Transverse colon (tissue), 4 donors: ENCODE measurements around the gene CHMP3. TPM values are rescaled to one million over a fixed set of nuclear protein-coding genes. Genes with fewer than 3 reads are reported as not detected.
"Not testable (repeated sequence)": the region's sequence is repeated elsewhere in the genome, so short reads cannot be mapped to it uniquely, and the experiment has no call there.

Experiments
- DNase-seq: peaks from one replicate; pipeline ENCODE4 v3.0.0-alpha.2; 2019
- H3K27ac ChIP-seq, 4 donors: fragments of 200-600 bp; sonication (generic); 2 replicates each; pipeline ENCODE4 v1.5.1; 2016 to 2018; ENCODE audit warnings: inconsistent platforms in 4 of 4
- H3K27me3 ChIP-seq: fragments of 200-600 bp; sonication (generic); 2 replicates; pipeline ENCODE4 v1.5.1; 2017; ENCODE audit warnings: inconsistent platforms
- H3K36me3 ChIP-seq, 4 donors: fragments of 200-600 bp; sonication (generic); 2 replicates each; pipeline ENCODE4 v1.5.1; 2017 to 2019; ENCODE audit warnings: inconsistent platforms in 4 of 4
- H3K4me1 ChIP-seq, 4 donors: fragments of 200-600 bp; sonication (generic); 2 replicates each; pipeline ENCODE4 v1.5.1; 2017 to 2020; ENCODE audit warnings: inconsistent platforms in 4 of 4
- H3K4me3 ChIP-seq, 4 donors: fragments of 200-600 bp; sonication (generic); 1 replicate in 1 of 4; 2 replicates in 3 of 4; pipeline versions ENCODE4 v1.5.1 to v1.6.1; 2017 to 2019; ENCODE audit warnings: inconsistent platforms in 4 of 4
- H3K9me3 ChIP-seq, 2 donors: fragments of 200-600 bp; sonication (generic); 2 replicates each; pipeline ENCODE4 v1.5.1; 2017 to 2019; ENCODE audit warnings: inconsistent platforms in 2 of 2
- CTCF ChIP-seq, 5 experiments: fragments of 200-600 bp in 3 of 5; fragments of 450-650 bp in 2 of 5; sonication (generic) in 3 of 5; IDR thresholded peaks; 1 replicate in 2 of 5; 2 replicates in 3 of 5; pipeline ENCODE4 v1.5.1; 2016 to 2017; ENCODE audit warnings: antibody characterized with exemption in 5 of 5, inconsistent platforms in 3 of 5, mild to moderate bottlenecking in 2 of 5, moderate library complexity in 1 of 5
- EP300 ChIP-seq: sonication (generic); formaldehyde crosslinking; IDR thresholded peaks from one replicate; pipeline ENCODE4 v1.6.1; 2017; ENCODE audit warnings: antibody characterized with exemption, low read depth
- POLR2A ChIP-seq: fragments of 450-650 bp; IDR thresholded peaks from one replicate; pipeline ENCODE4 v1.6.1; 2016; ENCODE audit warnings: antibody characterized with exemption, mild to moderate bottlenecking, moderate library complexity
- POLR2AphosphoS5 ChIP-seq, 3 donors: sonication (generic); formaldehyde crosslinking; IDR thresholded peaks; one replicate each; pipeline ENCODE4 v1.6.1; 2016; ENCODE audit warnings: antibody characterized with exemption in 3 of 3
- WGBS, 2 donors: methylation state at CpG; one replicate each; pipeline ENCODE4 v1.1.5; 2018; ENCODE audit warnings: low coverage in 1 of 2; 5-methylcytosine and 5-hydroxymethylcytosine counted together
- in situ Hi-C, 4 donors: fragments of 200-750 bp; cut with MboI; loops; one replicate each; pipeline versions ENCODE4 v1.15.0 to v1.15.1; 2017; ENCODE audit warnings: low sequenced_read_pairs in 3 of 4, low pct_ligation_motif_present in 1 of 4, low pct_unique_long_range_greater_than_20kb in 1 of 4
- intact Hi-C: fragments of 100-400 bp; cut with DNase I; formaldehyde crosslinking; loops from one replicate; pipeline ENCODE4 v1.15.1; 2023; ENCODE audit warnings: low total_unique reads
- total RNA-seq, 4 donors: library from RNA; depleted of rRNA; stranded (reverse); fragments of >200 nt; gene quantifications; one replicate each; pipeline ENCODE4 v1.1.0, GENCODE V29; 2016

The CHMP3 gene
- total RNA-seq, 4 donors from 2014 or later: 83.8 to 200 (median 101) TPM

GRCh38 chr2:86510436-86510933 is 52.8 kb downstream of the CHMP3 start:
- H3K4me3 ChIP-seq: no peak overlapping the region
- no peaks in the 10 kb centered on the region for H3K27me3 ChIP-seq
- peaks cover 0 to 42% (median 5%) of the 10 kb centered on the region in 4 donors for H3K36me3 ChIP-seq
- H3K4me1 ChIP-seq: no peaks in the 10 kb centered on the region
- H3K9me3 ChIP-seq: no peaks in the 10 kb centered on the region
- 96 to 100% methylated on average over 3 to 4 of the region's 4 CpGs for WGBS, 2 donors
- intact Hi-C loops (no loop called here), in situ Hi-C loops (no loop called here)
- DNase-seq: no peak
- H3K27ac ChIP-seq: no peak overlapping the region
- TF ChIP-seq CTCF (IDR thresholded peaks at IDR 0.05) (no peak), POLR2A (no peak)

- Histone ChIP-seq H3K4me3 (no peak overlapping the region), H3K36me3 (peaks cover 0 to 51% (median 15%) of the 10 kb centered on the region in 4 donors), H3K27me3 (no peaks in the 10 kb centered on the region), H3K4me1 (no peaks in the 10 kb centered on the region), H3K27ac (no peak overlapping the region), H3K9me3 (no peaks in the 10 kb centered on the region)
- 89 to 96% methylated on average over 4 to 7 of the region's 7 CpGs for whole genome bisulfite sequencing, 2 donors
- TF ChIP-seq POLR2A (no peak), EP300 (no peak)
- no peak for DNase-seq
- intact Hi-C loops (no loop called here), in situ Hi-C loops (no loop called here)
Observed at GRCh38 chr2:86507600-86507999, 55.6 kb downstream of the CHMP3 start.

- WGBS, 2 donors: 92 to 100% methylated on average over 1 to 2 of the region's 2 CpGs
- DNase-seq: no peak
- in situ Hi-C loops (no loop called here), intact Hi-C loops (no loop called here)
- no peak overlapping the region for H3K27ac ChIP-seq
- no peak for TF ChIP-seq POLR2A
- no peak for TF ChIP-seq POLR2AphosphoS5 (IDR thresholded peaks at IDR 0.05)
- no peaks in the 10 kb centered on the region for H3K4me1 ChIP-seq
- no peak overlapping the region for H3K4me3 ChIP-seq
- no peaks in the 10 kb centered on the region for H3K27me3 ChIP-seq
- H3K36me3 ChIP-seq: peaks cover 0 to 73% (median 36%) of the 10 kb centered on the region in 4 donors
- peaks cover 8 to 11% of the 10 kb centered on the region in 2 donors for H3K9me3 ChIP-seq
Observed at GRCh38 chr2:86500325-86501083, 62.7 kb downstream of the CHMP3 start.

GRCh38 chr2:86499326-86499725 is 63.9 kb downstream of the CHMP3 start:
- whole genome bisulfite sequencing, 2 donors: 86 to 93% methylated on average over 6 of the region's 6 CpGs
- intact Hi-C loops (no loop called here), in situ Hi-C loops (no loop called here)
- Histone ChIP-seq H3K4me3 (no peak overlapping the region), H3K27ac (no peak overlapping the region), H3K27me3 (no peaks in the 10 kb centered on the region), H3K9me3 (peaks cover 8 to 11% of the 10 kb centered on the region in 2 donors), H3K4me1 (no peaks in the 10 kb centered on the region), H3K36me3 (peaks cover 0 to 67% (median 30%) of the 10 kb centered on the region in 4 donors)
- no peak for TF ChIP-seq POLR2A
- TF ChIP-seq CTCF (IDR thresholded peaks at IDR 0.05): no peak
- TF ChIP-seq EP300: no peak
- no peak for TF ChIP-seq POLR2AphosphoS5 (IDR thresholded peaks at IDR 0.05)
- DNase-seq: no peak

- DNase-seq: no peak
- intact Hi-C loops (no loop called here), in situ Hi-C loops (no loop called here)
- H3K27me3 ChIP-seq: no peaks in the 10 kb centered on the region
- H3K4me1 ChIP-seq: no peaks in the 10 kb centered on the region
- H3K4me3 ChIP-seq: no peak overlapping the region
- WGBS, 2 donors: 72 to 75% methylated on average over 3 of the region's 3 CpGs
- TF ChIP-seq POLR2A (no peak), EP300 (no peak), POLR2AphosphoS5 (IDR thresholded peaks at IDR 0.05) (no peak), CTCF (IDR thresholded peaks at IDR 0.05) (no peak)
- no peak overlapping the region for H3K27ac ChIP-seq
- H3K36me3 ChIP-seq: peaks cover 0 to 70% (median 30%) of the 10 kb centered on the region in 4 donors
- peaks cover 8 to 11% of the 10 kb centered on the region in 2 donors for H3K9me3 ChIP-seq
Observed at GRCh38 chr2:86498468-86499260, 64.6 kb downstream of the CHMP3 start.

GRCh38 chr2:86496391-86496790 is 66.9 kb downstream of the CHMP3 start:
- H3K4me3 ChIP-seq, in situ Hi-C loops, intact Hi-C loops, H3K27ac ChIP-seq, H3K27me3 ChIP-seq, DNase-seq: not testable (repeated sequence)
- Histone ChIP-seq H3K9me3 (peaks cover 8 to 11% of the 10 kb centered on the region in 2 donors), H3K4me1 (peaks cover 3 to 15% (median 6%) of the 10 kb centered on the region in 4 donors), H3K36me3 (peaks cover 0 to 77% (median 27%) of the 10 kb centered on the region in 4 donors)
- 87 to 94% methylated on average over 3 of the region's 3 CpGs for WGBS, 2 donors
